Ovary (tissue), 3 donors: ENCODE data around the gene PCDHGA1.

ENCODE experiments used
- CTCF ChIP-seq, 3 donors: fragments of 450-650 bp in 2 of 3; fragments of 200-600 bp in 1 of 3; IDR thresholded peaks; one replicate each; pipeline versions ENCODE4 v1.5.1 to v1.8.0; 2016 to 2022; ENCODE audit warnings: antibody characterized with exemption in 3 of 3, mild to moderate bottlenecking in 1 of 3
- EP300 ChIP-seq: sonication (generic); formaldehyde crosslinking; IDR thresholded peaks from one replicate; pipeline ENCODE4 v1.6.1; 2017; ENCODE audit warnings: antibody characterized with exemption
- POLR2A ChIP-seq: fragments of 450-650 bp; IDR thresholded peaks from one replicate; pipeline ENCODE4 v1.6.1; 2017; ENCODE audit warnings: antibody characterized with exemption, mild to moderate bottlenecking, moderate library complexity
- donor health status: DM: no; HTN: no; CAD: no.

DNA sequence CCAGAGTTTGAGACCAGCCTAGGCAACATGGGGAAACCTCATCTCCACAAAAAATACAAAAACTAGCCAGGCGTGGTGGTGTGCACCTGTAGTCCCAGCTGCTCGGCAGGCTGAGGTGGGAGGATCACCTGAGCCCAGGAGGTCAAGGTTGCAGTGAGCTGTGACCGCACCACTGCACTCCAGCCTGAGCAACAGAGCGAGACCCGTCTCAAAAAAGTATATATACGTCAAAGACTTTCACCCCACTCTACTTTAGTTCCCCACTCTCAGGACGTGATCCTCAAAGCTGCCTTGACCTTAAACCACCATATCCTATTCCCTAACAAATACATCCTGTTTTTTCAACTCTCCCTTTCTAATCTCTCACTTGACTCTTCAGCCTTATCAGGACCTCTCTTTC lies 199.6 kb downstream of the PCDHGA1 start:
- TF ChIP-seq EP300 (no peak), CTCF (IDR thresholded peaks at IDR 0.05) (no peak), POLR2A (no peak)
